Measurements from ENCODE around the gene LINGO1. TPM values are rescaled to one million over a fixed set of nuclear protein-coding genes. Genes with fewer than 3 reads are reported as not detected.

The LINGO1 gene
- total RNA-seq, 1 donor from 2014 or later = 18.3 TPM

DNA sequence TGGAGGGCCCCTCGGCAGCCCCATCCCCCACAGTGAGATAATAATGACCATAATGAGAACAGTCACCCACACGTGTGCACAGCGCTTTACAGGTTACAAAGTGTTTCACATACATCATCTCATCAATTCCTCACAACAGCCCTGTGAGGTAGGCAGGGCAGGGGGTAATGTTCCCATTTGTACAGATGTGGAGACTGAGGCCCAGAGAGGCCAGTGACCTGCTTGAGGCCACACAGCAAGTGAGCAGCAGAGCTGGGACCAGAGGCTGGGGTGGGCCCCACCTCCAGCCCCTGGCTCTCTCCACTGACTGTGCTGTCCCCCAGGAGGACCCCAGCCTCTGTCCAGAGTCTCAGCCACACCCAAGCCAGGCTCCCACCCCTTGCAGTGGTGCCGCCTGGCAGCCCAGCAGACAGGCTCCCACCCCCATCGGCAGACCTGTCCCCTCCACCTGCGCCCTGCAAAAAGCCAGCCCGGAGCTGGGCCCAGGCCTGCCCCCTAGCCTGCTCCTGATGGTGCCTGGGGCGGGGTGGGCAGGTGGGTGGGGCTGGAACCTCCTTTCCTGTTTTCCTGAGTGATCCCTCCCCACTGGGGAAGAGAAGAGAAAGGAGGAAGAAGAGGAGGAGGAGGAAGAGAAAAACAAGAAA, 19.6 kb downstream of the LINGO1 start:
- Histone ChIP-seq H3K4me1 (no peaks in the 10 kb centered on the region), H3K4me3 (no peak overlapping the region), H3K27me3 (no peaks in the 10 kb centered on the region), H3K27ac (no peak overlapping the region), H3K9me3 (no peaks in the 10 kb centered on the region), H3K36me3 (no peaks in the 10 kb centered on the region)
- intact Hi-C loops (cut with DNase I) = no loop called here
- TF ChIP-seq, protein P1, sequence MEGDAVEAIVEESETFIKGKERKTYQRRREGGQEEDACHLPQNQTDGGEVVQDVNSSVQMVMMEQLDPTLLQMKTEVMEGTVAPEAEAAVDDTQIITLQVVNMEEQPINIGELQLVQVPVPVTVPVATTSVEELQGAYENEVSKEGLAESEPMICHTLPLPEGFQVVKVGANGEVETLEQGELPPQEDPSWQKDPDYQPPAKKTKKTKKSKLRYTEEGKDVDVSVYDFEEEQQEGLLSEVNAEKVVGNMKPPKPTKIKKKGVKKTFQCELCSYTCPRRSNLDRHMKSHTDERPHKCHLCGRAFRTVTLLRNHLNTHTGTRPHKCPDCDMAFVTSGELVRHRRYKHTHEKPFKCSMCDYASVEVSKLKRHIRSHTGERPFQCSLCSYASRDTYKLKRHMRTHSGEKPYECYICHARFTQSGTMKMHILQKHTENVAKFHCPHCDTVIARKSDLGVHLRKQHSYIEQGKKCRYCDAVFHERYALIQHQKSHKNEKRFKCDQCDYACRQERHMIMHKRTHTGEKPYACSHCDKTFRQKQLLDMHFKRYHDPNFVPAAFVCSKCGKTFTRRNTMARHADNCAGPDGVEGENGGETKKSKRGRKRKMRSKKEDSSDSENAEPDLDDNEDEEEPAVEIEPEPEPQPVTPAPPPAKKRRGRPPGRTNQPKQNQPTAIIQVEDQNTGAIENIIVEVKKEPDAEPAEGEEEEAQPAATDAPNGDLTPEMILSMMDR (IDR thresholded peaks at IDR 0.05) = no peak
- no peak for DNase-seq (ENCODE audit: low spot score in 2 of 2)

DNA sequence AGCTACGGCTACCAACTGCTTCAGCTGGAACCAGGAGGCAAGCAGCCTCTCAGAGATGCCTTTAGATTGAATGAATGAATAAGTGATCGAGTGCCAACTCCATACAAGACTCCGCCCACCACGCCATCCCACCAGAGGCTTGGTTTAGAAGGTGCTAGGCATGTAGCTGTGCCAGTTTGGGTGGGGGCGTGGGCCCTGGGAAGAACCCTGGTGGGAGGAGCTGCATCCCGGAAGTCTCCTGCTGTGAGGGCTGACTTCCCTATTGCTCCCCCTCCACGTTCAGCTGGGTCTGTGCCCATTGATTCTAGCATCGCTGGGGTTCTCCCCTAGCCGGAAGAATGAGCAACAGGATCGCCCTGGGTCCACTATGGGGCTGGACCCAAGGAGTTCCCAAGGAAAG, 20.9 kb downstream of the LINGO1 start:
- intact Hi-C loops (cut with DNase I) = no loop called here
- H3K27ac ChIP-seq = no peak overlapping the region

DNA sequence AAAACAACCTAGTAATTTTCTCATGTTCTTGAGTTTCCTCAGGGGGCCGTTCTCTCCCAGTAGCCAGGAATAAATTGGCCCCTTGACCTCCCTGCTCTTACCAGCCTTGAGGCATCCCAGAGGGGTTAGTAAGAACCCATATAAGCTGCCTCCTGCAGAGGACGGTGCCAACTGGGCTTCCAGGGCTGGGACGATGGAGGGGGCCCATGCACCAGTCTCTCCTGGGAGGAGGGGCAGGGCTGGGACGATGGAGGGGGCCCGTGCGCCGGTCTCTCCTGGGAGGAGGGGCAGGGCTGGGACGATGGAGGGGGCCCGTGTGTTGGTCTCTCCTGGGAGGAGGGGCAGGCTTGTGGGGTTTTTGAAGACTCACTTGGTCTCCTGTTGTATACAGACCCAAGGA, 22.0 kb downstream of the LINGO1 start:
- TF ChIP-seq, protein P1 (IDR thresholded peaks at IDR 0.05) = no peak
- H3K36me3 ChIP-seq = no peaks in the 10 kb centered on the region
- intact Hi-C loops (cut with DNase I) = no loop called here

More for the DNA sequence above, 20.9 kb downstream of the LINGO1 start:
- DNase-seq (ENCODE audit: low spot score in 2 of 2) = no peak
- H3K9me3 ChIP-seq = no peaks in the 10 kb centered on the region
- TF ChIP-seq, protein P1 (IDR thresholded peaks at IDR 0.05) = no peak
- no peaks in the 10 kb centered on the region for H3K36me3 ChIP-seq
- no peaks in the 10 kb centered on the region for H3K27me3 ChIP-seq
- no peak overlapping the region for H3K4me3 ChIP-seq
- no peaks in the 10 kb centered on the region for H3K4me1 ChIP-seq

DNA sequence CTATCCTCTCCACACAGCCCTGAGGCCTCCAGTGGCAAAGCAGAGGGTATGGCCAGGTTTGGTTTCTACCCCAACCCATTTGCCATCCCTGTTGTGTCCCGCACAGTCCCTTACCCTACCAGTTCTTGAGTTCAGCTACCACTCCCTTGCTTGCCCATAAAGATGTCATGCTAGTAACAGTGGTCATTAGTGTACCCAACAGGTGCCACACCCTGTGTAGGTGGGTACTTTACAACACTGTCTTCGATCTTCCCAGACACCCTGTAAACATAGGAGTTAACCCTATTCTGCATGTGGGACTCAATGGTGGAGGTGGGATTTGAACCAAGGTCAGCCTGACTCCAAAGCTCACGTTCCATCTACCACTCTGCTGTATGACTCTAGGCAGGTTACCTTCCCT, 23.2 kb downstream of the LINGO1 start:
- TF ChIP-seq, protein P1 (IDR thresholded peaks at IDR 0.05) = no peak
- H3K9me3 ChIP-seq = no peaks in the 10 kb centered on the region
- intact Hi-C loops (cut with DNase I) = no loop called here
- DNase-seq (ENCODE audit: low spot score in 2 of 2) = no peak
- no peaks in the 10 kb centered on the region for H3K36me3 ChIP-seq
- H3K4me3 ChIP-seq = no peak overlapping the region
- H3K27me3 ChIP-seq = no peaks in the 10 kb centered on the region
- no peak overlapping the region for H3K27ac ChIP-seq
- H3K4me1 ChIP-seq = no peaks in the 10 kb centered on the region

More for the DNA sequence above, 22.0 kb downstream of the LINGO1 start:
- Histone ChIP-seq H3K4me3 (no peak overlapping the region), H3K27me3 (no peaks in the 10 kb centered on the region), H3K9me3 (no peaks in the 10 kb centered on the region), H3K4me1 (no peaks in the 10 kb centered on the region), H3K27ac (no peak overlapping the region)
- no peak for DNase-seq (ENCODE audit: low spot score in 2 of 2)

DNA sequence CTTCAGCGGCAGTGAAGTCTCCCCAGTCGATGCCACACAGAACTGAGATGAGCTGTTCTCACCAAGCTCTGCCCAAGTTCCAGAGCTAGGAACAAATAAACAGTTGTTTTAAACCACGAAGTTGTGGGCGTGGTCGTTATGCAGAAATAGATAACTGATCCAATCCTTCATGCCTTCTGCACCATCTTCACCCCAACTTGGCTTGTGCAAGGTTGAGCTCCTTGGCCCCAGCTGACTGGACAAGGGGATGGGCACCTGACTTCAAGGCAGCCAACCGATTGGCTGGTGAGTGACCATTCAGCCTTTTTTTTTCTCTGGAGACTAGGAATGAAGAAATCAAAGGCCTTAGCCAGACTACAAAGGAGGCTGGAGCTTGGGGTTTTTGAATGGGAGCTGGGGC, 23.9 kb downstream of the LINGO1 start:
- H3K27me3 ChIP-seq = no peaks in the 10 kb centered on the region
- no peaks in the 10 kb centered on the region for H3K36me3 ChIP-seq
- TF ChIP-seq, protein P1 (IDR thresholded peaks at IDR 0.05) = no peak
- H3K9me3 ChIP-seq = no peaks in the 10 kb centered on the region
- H3K4me3 ChIP-seq = no peak overlapping the region
- no peak overlapping the region for H3K27ac ChIP-seq
- DNase-seq (ENCODE audit: low spot score in 2 of 2) = no peak
- no peaks in the 10 kb centered on the region for H3K4me1 ChIP-seq
- intact Hi-C loops (cut with DNase I) = no loop called here

DNA sequence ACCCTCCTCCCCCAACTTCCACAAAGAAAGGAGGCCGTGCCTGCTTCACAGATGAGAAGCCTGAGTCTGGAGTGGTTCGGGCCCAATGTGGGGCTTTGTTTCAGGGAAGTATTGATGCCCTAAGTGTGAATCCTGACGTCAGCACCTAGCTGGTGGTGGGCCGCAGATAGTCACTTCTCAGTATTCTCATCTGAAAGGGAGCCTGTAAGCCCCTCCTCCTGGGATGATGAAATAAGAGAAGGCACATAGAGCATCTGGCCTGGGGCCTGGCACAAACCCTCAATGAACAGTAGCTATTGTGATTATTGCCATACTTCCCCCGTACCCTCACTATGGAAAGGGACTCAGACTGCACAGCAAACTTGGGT, 24.8 kb downstream of the LINGO1 start:
- H3K27ac ChIP-seq = no peak overlapping the region
- H3K36me3 ChIP-seq = no peaks in the 10 kb centered on the region
- no peaks in the 10 kb centered on the region for H3K27me3 ChIP-seq
- no peaks in the 10 kb centered on the region for H3K4me1 ChIP-seq
- no peaks in the 10 kb centered on the region for H3K9me3 ChIP-seq
- TF ChIP-seq, protein P1 (IDR thresholded peaks at IDR 0.05) = no peak
- no peak overlapping the region for H3K4me3 ChIP-seq
- intact Hi-C loops (cut with DNase I) = no loop called here
- DNase-seq (ENCODE audit: low spot score in 2 of 2) = no peak

Data from ascending aorta (tissue), 2 donors.